ENCODE measurements around the gene CACNA1A.

GRCh38 chr19:13526552-13526951 is 20.3 kb upstream of the CACNA1A start:
- TF ChIP-seq FOXM1 (IDR thresholded peaks at IDR 0.05; ENCODE audit: borderline replicate concordance): no peak
- TF ChIP-seq FOXK2 (IDR thresholded peaks at IDR 0.05): no peak
- no peak for TF ChIP-seq ZNF384 (IDR thresholded peaks at IDR 0.05)
- no peak for TF ChIP-seq SP1 (IDR thresholded peaks at IDR 0.05)
- no peak for TF ChIP-seq ELF4 (IDR thresholded peaks at IDR 0.05)
- TF ChIP-seq FOXA1 (IDR thresholded peaks at IDR 0.05): no peak
- no peak for TF ChIP-seq SUZ12 (IDR thresholded peaks at IDR 0.05)
- TF ChIP-seq HDGF (IDR thresholded peaks at IDR 0.05; ENCODE audit: borderline replicate concordance): no peak
- TF ChIP-seq L3MBTL2 (conservative IDR thresholded peaks at IDR 0.05): no peak
- no peak for TF ChIP-seq NFRKB (IDR thresholded peaks at IDR 0.05)
- no peak for TF ChIP-seq LEF1 (IDR thresholded peaks at IDR 0.05; ENCODE audit: borderline replicate concordance)
- TF ChIP-seq, protein P1, sequence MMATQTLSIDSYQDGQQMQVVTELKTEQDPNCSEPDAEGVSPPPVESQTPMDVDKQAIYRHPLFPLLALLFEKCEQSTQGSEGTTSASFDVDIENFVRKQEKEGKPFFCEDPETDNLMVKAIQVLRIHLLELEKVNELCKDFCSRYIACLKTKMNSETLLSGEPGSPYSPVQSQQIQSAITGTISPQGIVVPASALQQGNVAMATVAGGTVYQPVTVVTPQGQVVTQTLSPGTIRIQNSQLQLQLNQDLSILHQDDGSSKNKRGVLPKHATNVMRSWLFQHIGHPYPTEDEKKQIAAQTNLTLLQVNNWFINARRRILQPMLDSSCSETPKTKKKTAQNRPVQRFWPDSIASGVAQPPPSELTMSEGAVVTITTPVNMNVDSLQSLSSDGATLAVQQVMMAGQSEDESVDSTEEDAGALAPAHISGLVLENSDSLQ (IDR thresholded peaks at IDR 0.05): no peak
- TF ChIP-seq BHLHE40 (IDR thresholded peaks at IDR 0.05; ENCODE audit: borderline replicate concordance): no peak
- no peak for TF ChIP-seq ARNT (IDR thresholded peaks at IDR 0.05)
